GM13976 (cell line): ENCODE measurements around the gene IQGAP3.

Experiments used
- DNase-seq: peaks from one replicate; pipeline ENCODE4 v3.0.0; 2012; ENCODE audit warnings: low spot score
- in situ Hi-C: fragments of 300-500 bp; cut with MboI; formaldehyde crosslinking; loops from one replicate; pipeline ENCODE4 v1.12.0; 2022; ENCODE audit warnings: low sequenced_read_pairs, mixed read lengths, inconsistent platforms; ENCODE audit not compliant: unreplicated experiment
- TF ChIP-seq, protein P1 (sequence below): IDR thresholded peaks from 2 replicates; pipeline ENCODE4 v1.5.1; 2012; ENCODE audit warnings: borderline replicate concordance, mild to moderate bottlenecking; ENCODE audit not compliant: insufficient read depth; ENCODE audit errors: extremely low read depth, missing control alignments, control extremely low read depth

The IQGAP3 gene

DNA sequence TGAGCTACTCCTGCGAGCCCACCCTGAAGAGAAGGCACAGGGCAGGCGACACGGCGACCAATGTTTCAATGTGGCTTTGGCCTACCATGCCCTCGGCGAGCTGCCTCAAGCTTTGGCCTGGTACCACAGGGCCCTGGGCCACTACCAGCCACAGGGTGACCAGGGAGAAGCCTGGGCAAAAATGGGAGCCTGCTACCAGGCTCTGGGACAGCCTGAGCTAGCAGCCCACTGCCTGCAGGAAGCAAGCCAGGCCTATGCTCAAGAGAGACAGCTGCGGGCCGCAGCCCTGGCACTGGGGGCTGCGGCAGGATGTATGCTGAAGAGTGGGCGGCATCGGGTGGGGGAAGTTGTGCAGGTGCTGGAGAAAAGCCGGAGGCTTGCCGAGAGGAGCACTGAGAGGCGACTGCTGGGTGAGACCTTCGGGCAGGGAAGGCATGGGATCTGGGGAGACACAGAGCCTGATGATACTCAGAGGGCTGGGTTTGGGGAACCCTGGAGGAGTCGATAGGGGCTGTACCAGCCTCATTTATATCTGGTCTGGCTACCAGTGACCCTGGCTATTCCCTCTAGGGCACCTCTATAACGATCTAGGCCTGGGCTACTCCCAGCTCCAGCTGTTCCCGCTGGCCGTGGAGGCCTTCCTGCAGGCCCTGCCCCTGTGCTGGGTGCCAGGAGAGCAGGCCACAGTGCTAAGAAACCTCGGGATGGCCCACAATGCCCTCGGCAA is 9.5 kb upstream of the IQGAP3 start:
- TF ChIP-seq, protein P1, sequence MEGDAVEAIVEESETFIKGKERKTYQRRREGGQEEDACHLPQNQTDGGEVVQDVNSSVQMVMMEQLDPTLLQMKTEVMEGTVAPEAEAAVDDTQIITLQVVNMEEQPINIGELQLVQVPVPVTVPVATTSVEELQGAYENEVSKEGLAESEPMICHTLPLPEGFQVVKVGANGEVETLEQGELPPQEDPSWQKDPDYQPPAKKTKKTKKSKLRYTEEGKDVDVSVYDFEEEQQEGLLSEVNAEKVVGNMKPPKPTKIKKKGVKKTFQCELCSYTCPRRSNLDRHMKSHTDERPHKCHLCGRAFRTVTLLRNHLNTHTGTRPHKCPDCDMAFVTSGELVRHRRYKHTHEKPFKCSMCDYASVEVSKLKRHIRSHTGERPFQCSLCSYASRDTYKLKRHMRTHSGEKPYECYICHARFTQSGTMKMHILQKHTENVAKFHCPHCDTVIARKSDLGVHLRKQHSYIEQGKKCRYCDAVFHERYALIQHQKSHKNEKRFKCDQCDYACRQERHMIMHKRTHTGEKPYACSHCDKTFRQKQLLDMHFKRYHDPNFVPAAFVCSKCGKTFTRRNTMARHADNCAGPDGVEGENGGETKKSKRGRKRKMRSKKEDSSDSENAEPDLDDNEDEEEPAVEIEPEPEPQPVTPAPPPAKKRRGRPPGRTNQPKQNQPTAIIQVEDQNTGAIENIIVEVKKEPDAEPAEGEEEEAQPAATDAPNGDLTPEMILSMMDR = no peak
- in situ Hi-C loops = no loop called here
- DNase-seq = no peak

DNA sequence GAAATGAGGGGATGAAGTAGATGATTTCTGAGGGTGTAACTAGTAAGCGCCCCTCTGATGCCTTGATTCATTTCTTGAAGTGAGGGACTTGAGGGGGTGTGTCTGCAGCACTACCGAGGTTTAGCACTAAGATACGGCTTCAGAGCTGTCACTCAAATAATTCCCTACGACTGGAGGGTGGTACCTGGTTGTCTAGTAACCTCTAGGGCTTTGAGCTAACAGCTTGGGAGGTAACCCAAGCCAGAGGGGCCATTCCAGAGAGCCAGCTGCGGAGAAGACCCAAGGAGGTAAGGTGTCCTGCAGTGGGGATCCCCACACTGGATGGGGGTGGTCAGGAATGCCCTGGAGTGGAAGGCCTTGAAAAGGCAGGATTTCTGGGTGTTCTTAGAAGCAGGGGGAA is 7.1 kb upstream of the IQGAP3 start, which contains the start of gene TTC24:
TTC24 (plus strand) TSS at position 252 of the 400 bp plus-strand sequence. CDS start 1,642 bp downstream, outside the sequence.
- no peak for DNase-seq
- in situ Hi-C loops = no loop called here
- TF ChIP-seq, protein P1 = no peak

DNA sequence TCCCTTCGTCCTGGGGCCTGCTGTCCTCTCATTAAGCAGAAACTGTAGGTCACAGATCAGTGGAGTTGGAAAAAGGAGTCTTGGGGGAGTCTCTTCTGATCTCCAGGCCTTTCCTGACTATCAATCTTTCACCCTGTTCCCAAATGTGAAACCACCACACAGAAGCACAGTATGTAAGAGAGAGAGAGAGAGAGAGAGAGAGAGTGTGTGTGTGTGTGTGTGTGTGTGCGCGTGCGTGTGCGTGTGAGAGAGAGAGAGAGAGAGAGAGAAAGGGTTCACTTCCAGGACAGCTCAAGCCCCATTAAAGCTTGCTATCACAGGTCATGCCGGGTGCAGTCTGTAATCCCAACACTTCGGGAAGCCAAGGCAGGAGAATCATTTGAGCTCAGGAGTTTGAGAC is 5.7 kb upstream of the IQGAP3 start:
- TF ChIP-seq, protein P1 = no peak
- in situ Hi-C loops = no loop called here
- DNase-seq = no peak

DNA sequence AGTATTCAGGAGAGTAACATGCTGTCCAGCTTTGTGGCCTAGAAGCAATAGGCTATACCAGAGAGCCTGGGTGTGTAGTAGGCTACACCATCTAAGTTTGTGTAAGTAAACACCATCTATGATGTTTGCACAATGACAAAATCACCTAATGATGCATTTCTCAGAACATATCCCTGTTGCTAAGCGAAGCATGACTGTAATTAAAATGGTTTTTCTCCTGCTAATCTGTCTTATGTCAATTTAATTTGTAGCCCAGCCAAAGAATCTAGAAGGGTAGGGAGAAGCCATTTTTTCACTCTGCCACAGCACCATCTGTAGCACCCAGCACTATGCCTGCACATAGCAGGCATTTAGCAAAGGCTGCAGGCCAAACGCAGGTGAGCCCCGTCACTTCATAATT is 5.2 kb upstream of the IQGAP3 start:
- in situ Hi-C loops = no loop called here
- TF ChIP-seq, protein P1 = no peak
- DNase-seq = no peak

DNA sequence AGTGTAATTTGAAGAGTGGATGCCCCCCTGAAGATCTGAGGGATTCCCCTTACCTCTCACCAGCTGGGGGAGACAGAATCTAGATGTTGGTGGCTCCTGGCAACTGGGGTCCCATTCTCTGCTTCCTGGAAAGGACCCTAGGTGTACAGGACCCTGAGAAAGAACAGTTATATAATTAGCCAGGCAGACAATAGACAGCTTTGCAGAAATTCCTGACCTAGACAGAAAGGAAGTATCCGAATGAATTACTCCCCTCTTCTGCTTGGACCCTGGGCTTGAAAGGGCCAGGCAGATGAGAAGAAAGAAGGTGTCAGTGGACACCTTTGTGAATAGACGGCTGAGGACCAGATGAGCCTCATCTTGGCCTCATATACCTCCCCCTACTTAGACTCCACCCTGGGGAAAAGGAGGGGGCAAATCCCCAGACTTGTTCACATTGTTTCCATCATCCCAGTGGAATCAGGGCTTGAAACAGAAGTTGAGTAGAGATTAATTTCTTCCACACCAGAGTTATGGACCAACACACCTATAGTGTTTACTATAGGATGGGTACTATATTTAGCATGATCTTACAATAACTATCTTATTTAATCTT is 1.8 kb upstream of the IQGAP3 start:
- DNase-seq = no peak
- in situ Hi-C loops = no loop called here
- TF ChIP-seq, protein P1 = no peak

DNA sequence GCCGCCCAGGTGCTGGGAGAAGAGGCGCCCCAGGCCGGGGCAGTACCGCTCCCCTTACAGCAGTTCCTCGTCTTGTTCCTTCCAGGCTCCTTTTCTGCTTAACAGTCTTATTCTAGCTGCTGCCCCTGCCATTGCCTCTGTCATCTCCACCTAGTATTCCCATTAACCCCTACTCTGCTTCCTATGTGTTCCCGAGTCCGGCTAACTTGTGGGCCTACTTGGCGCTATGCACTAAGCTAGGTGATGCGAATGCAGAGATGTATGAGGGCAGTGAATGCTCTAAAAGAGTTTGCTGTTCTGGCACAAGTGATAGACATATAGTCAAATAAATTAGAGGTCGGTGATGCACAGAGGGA is 276 bp upstream of the IQGAP3 start:
- in situ Hi-C loops = no loop called here
- DNase-seq = no peak
- TF ChIP-seq, protein P1 = no peak
